Hair follicular keratinocyte (primary cell): ENCODE data around the gene RBMY1J. TPM values are rescaled to one million over a fixed set of nuclear protein-coding genes. Genes with fewer than 3 reads are reported as not detected.

Source experiments
- total RNA-seq: library from RNA; depleted of rRNA; stranded (reverse); fragments of >200 nt; gene quantifications from 2 replicates; pipeline ENCODE4 v1.2.3, GENCODE V29; 2015

Gene RBMY1J
- not detected in 2 replicates for total RNA-seq

DNA sequence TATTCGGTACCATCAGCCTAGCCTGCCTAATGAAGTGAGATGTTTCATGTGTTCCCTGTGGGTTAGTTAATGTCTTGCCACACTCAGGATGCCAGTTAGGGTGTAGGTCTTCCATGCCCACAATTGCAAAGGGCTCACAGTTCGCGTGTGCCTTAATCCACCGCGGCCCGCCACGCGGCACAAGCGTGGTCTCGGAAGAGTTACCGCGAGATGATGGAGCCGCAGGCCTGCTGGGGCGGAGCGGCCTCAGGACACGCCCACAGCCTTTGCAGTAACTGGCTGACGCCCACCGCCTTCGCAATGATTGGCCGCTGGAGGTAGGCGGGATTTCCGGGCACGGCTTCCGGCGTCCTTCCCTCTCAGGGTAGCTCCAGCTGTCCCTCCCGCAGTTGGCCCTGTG, at the start of gene RBMY1J:
Gene RBMY1J (plus strand): TSS at position 301 of the 400 bp plus-strand sequence. CDS start 2,038 bp downstream, outside the sequence.

Other genes with a start within 250 kb of the RBMY1J start
- gene RBMY1F, start 220.5 kb upstream of the RBMY1J start, total RNA-seq, result not detected in 2 replicates